CD4-positive, alpha-beta T cell treated with Interleukin-15 for 4 hours (primary cell): Measurements from ENCODE around the gene RAB36.

Experiments
- DNase-seq: peaks from one replicate; pipeline ENCODE4 v3.0.0-alpha.2; 2020; ENCODE audit warnings: low spot score

The RAB36 gene

DNA sequence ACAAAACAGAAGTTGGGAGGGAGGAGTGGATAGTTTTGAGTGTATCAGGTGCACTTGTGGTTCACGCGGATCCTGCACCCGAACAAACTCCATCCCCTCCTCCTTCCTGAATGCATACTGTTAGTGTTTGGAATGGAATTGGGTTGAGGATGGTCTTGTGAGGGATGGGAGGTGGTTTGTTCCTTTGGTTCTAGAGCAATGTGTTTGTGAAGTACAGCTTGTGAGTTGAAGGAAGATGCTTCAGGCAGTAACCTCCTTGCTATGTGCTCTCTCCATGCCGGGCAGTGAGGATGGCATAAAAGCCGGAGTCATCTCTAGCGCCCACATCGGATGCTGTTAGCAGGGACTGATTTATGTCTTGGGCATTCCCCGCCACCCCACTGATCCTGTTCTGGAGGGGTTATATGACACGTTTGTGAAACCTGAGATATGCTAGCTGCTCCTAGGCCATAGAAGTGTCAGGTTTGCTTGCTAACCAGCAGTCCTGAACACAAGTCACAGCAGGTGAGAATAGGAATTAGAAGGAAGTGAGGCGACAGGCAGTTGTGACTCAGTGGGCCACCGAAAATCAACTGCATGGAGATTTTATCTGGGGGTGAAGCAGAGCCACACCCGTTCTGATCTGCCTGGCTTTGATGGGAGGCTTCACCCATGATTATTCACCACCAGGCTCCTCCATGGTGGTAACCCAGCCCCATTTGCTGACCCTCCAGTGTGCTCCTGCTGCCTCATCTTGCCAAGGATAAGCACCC, 37.2 kb downstream of the RAB36 start:
- peak; percentile 51 for DNase-seq

DNA sequence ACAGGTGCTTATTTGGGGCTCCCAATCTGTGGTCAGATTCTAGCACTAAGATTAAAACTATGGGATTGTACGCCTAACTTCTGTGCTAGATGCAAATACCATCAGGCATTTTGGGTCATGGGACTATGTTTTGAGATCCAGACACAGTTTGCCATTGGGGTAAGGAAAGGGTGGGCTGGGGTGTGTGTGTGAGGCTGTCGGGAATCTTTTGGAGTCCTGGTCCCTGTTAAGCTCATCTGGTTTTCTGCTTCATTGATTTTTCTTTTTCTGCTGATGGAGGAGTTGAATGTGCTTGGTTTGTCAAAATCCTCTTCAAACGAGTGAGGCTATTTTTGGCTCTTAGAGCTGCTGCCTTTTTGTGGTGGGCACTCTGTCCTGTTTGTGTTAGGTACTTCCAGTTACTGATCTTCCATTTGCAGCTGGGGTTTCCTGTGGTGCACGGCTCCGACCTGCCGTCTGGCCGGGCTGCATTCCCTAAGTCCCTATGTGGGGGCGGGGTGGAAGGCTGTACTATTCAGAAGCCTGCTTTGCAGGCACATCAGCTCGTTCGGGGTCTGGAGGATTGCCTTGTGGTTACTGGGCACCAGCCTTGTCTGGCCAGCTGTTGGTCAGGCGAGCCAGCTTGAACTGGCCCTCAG, 37.9 kb downstream of the RAB36 start:
- no peak for DNase-seq

DNA sequence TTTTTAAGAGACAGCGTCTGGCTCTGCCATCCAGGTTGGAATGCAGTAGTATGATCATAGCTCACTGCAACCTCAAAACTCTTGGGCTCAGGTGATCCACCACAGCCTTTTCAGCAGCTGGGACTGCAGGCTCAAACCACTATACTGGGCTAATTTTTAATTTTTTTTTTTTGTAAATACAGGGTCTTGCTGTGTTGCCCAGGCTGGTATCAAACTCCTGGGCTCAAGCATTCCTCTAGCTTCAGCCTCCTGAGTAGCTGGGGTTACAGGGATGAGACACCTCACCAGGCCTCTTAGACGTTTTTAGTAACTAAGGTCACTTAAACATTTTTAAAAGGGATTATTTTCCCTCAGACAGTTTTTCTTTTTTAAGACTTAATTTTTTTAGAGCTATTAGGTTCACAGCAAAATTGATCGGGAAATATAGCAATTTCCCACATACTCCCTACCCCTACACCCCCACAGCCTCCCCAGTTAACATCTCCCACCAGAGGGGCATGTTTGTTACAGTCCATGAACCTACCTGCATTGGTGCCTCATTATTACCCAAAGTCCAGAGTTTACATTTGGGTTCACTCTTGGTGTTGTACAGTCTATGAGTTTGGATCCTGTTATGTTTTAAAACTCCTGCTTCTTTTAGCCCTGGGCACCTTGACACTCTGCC, 39.0 kb downstream of the RAB36 start:
- DNase-seq, result no peak

DNA sequence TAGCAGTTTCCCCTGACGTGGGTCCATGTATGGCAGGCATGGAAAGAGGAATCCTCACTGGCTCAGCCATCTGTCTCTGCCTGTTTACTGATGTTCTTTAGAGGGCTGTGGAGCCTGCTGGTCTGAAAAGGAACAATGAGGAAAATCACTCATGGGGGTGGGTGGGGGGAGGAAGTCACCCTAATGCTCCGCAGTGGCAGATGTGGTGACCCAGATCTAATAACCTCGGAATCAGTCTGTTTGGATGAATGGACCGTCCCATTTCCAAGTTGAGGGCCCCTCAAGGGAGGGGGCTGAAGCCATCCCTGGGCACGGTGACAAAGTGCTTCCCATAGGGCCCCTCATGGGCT, 39.5 kb downstream of the RAB36 start:
- no peak for DNase-seq

DNA sequence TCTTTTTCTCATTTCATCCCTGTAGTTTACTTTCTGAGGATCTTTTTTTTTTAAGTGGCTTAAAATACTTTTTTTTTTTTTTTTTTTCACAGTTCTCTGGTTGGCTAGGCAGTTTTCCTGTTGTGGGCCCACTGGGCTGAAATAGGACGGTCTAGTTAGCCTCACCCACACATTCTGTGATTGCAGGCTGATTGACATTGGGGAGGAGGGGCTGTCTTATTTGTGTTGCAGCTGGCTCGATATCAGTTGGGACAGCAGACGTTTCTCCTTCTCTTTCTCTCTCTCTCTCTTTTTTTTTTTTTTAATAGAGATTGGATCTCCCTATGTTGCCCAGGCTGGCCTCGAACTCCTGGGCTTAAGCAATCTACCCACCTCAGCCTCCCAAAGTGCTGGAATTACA, 41.9 kb downstream of the RAB36 start:
- no peak for DNase-seq

DNA sequence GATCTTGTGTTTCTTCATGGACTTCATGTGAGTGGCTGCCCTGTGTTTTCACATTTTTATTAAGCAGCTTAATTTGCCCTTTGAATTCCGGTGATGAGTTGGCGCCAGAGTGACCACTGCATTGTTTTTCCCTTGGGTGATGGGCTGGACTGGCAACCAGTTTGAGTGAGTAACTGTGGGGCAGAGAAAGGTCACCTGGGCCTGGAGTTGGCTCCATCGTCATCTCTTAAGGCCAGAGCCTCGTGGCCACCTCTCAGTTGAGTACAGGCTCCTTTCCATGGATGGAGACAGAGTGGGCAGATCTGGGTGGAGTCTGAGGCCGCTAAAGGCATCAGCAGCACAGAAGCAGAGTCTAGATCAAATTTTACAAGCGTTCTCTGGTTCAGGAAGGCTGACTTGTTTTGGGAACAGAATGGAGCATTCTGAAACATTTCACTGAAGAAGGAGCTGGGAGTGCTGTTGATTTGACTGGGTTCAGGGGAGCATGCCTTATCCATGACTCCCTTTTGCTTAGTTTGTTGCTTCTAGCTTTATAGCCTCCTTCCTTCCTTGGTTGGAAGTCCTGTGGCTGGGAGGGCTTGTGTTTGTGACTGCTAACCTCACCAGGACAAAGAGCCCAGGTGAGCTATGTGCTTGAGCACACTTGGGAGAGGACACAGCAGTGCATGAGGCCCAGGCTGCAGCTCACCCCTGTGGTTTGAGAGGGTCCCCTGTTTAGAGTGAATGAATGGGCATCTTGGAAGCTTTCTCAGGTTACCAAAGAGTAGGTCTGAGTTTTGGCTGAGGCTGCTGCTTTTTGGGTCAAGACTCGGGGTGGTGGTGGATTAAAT, 42.8 kb downstream of the RAB36 start:
- no peak for DNase-seq

DNA sequence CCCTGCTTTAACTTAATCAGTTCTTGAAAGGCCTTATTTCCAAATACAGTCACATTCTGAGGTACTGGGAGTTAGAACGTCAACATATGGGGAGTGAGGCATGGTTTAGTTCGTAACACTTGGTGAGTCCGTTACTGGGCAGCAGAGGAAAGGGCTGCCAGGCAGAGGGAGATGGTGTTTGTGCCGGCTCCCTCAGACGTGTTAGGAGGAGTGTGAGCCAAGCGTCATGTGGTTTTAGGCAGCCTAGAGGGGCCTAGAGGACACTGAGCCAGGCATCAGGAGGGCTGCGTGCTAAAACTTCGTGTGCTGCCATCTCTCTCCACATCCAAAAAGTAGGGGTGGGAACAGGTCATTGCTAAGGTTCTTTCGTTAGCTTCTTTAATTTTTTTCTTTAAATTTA, 45.2 kb downstream of the RAB36 start:
- DNase-seq, result no peak

DNA sequence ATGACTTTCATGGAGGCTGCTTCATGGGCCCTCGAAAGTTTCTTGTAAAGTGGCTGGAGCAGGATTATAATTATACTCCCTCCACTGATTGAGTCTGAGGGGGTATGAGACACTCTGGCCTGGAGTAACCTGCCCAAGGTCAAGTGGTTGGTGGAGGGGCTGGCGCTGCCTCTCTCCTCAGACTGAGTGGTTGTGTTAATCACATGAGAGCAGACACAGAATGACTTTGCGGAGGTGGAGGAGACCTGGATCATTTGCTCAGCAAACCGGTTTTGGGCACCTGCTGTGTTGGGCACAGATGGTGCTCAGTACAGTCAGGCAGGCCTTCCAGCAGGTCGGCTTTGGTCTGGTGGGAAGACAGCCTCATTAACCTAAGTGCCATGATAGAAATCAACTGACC, 46.9 kb downstream of the RAB36 start:
- no peak for DNase-seq

DNA sequence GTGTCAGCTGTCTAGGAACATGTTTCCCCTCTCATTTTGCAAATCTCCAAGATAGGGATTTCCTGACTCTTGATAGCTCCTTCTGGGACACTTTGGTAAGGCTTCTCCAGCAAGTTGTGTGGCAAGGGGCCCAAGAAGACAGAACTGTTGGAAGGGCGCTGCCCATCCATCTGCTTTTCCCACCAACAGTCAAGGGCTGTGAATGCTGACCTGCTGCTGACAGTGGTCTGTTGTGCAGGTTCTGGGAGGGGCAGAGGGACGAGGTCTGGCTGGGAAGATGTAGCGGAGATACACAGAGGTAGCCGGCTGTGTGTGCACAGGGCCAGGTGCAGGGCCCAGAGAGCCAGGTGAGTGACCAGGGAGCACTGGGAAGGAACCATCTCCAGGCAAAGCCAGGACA, 47.3 kb downstream of the RAB36 start:
- no peak for DNase-seq

DNA sequence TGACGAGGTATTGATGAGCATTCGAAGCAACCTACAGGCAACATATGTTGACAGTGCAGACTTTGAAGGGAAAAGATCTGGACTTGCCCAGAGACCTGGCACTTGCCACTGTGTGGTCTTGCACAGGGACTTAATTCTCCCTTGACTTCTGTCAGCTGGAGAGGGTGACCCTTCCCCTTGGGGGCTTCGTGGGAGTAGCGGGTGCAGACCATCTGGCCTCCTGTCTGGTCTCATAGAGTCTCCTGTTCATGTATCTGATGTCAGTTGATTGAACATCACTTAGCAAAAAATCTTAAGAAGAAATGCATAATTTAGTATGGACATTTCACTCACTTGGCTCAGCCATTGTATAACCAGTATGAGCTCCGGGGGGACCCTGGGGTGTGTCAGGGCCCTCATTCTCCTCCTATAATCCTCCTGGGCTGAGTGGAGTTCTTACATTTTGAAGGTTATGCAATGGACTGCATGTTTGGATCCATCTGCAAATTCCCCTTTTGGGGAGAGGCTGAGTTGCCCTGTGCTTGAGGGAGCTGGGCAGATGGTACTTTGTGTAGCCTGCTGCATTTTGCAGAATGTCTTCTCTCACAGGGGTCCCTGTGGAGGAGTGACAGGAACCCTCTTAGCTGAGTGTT, 48.0 kb downstream of the RAB36 start:
- DNase-seq, result no peak

DNA sequence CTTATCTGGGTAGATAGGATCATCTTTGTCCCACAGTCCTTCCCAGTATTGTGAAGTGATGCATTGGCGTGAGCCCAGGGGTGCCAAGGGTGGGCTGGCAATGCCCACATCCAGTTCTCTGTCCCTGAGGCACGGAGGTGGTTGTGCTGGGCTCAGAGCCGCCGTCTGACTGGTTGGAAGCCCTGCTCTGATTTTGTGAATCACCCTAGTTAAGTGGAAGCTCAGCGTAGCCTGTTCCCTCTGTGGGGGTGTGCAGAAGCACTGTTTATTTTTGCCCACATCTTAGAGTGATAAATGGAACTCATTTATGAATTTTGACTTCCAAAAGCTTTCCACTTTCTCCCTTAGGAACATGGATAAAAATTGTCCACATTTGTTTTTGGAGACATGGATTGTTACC, 48.6 kb downstream of the RAB36 start:
- DNase-seq, result no peak

DNA sequence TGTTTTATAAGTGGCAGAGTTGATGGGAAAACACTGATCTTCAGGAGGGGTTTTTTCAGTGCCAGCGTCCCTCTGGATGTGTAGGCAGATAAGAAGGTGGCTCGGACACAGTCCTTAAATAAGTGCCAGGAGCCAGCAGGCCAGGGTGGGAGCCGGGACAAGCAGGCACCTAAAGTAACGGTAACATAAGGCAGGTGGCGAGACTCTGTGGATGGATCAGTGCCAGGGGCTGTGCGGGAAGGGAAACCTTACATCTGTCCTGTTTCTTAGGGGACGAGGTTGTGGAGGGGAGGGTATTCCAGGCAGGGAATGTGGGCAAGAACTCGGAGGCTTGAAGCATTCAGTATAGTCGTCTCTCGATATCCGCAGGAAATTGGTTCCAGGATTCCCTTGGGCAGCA, 50.9 kb downstream of the RAB36 start:
- DNase-seq, result no peak

DNA sequence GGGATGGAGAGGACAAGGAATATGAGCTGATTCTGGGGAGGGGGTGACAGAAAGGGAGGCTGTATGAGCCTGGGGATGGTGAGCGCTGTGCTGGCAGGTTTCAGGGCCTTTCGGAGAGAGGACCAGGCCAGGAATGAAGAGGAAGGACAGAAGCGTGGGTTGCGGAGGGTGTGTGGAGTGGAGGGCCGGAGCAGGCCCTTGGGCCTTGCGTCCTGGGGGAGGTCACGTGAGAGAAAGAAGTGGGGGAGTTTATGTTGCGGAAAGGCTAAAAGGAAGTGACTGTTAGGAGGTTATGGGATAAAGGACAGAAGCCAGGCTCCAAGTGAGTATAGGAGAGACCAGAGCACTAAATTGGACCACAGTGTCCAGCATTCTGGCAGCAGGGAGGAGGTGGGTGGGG, 52.6 kb downstream of the RAB36 start:
- no peak for DNase-seq

DNA sequence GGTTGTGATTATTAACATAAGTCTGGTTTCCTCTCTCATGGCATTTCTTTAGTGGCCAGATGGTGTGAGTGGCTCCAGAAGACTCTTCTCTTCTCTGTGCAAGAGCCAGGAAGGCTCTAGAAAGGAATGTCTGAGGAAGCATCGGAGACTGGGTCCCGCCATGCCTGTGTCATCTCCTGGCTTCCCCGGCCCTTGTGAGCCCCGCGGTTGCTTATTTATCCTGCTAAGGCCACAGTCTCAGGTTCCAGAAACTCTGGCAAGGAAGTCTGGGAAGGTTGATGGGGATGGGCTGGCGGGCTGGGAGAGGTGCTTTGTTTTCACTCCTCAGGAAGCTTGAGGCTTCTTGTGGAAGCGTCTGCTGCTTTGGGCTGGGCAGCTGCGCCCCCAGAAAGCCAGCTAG, 53.9 kb downstream of the RAB36 start:
- DNase-seq, result no peak

DNA sequence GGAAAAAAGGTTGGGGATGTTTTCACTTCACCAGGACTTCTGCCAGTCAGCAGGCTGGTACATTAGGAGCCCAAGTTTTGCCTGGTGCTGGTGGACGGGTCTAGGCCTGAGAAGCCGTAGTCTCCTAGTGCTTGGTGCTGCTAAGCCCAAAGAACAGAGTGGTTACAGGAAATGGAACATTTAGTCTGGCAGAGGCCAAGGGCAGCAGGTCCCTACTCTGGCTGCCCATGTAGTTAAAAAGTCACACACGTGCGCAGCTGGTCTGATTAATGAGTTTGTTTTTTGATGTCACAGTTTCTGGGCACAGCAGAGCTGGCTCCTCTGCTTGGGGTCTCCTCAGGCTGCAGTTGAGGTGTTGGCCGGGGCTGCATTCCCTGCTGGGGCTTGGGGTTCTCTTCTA, 55.6 kb downstream of the RAB36 start:
- DNase-seq, result no peak

DNA sequence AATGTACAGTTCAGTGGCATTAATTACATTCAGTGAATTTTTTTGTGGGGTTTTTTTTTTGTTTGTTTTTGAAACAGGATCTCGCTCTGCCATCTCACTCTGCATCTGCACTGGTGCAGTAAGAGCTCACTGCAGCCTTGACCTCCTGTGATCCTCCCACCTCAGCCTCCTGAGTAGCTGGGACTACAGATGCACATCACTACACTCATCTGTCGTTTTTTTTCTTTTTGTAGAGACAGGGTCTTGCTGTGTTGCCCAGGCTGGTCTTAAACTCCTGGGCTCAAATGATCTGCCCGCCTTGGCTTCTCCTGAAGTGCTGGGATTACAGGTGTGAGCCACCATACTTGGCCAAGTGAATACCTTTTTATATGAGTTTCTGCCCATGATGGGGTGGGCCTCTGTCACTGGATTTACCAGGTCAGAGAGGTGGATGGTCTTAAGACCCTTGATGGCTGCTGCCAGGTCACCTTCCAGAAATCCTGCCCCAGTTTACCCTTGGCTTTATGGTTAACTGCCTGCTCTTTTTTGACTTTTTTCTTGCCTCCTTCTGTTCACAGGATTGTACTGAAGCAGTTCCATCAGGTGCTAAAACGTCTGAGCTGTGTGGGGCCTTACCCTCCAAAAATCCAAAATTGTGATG, 57.7 kb downstream of the RAB36 start:
- no peak for DNase-seq

DNA sequence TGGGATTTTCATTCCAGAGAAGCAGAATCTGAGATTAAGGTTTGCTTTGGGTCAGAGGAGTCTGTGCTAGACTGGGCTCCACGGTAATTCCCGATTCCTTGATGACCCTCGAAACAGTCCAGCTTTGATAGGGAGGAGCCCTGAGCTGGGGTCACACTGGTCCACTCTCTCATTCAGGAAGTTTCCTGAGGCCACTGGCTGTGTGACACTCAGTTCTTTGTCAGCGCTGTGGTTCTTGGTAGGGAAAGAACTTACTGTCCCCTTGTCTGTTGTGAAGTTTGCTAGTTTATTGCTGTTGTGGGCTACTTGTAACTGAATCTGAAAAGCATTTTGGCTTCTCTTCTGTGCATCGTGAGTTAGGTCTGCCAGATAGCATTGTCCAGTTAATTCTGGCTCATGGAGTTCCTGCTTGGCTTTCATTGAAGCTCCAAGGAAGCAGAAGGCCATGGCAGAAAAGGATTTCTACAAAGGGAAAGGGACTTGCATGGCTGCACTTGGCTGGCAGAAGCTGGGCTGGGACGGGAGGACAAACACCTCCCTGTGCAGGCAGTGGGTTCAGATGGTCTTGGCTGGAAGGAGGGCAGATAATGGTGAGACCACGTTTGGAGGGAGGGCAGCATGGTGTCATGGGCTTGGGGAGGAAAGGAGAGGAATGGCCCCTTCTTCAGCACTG, 58.3 kb downstream of the RAB36 start:
- DNase-seq, result no peak

DNA sequence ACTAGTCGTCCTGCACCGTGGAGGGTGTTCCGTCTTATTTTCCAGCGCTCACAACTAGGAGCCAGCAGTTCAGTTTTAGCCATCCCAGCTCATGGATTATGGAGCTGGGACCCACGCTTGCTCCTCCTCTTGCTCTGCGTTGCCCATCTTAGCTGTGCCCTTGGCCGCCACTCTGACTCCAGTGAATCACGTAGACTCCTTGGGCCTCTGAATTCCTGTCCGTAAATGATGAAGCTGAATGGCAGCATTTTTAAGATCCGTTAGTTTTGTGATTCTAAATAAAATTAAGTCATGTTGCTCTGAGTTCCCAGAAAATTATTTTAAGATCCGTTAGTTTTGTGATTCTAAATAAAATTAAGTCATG, 58.8 kb downstream of the RAB36 start:
- DNase-seq, result no peak

DNA sequence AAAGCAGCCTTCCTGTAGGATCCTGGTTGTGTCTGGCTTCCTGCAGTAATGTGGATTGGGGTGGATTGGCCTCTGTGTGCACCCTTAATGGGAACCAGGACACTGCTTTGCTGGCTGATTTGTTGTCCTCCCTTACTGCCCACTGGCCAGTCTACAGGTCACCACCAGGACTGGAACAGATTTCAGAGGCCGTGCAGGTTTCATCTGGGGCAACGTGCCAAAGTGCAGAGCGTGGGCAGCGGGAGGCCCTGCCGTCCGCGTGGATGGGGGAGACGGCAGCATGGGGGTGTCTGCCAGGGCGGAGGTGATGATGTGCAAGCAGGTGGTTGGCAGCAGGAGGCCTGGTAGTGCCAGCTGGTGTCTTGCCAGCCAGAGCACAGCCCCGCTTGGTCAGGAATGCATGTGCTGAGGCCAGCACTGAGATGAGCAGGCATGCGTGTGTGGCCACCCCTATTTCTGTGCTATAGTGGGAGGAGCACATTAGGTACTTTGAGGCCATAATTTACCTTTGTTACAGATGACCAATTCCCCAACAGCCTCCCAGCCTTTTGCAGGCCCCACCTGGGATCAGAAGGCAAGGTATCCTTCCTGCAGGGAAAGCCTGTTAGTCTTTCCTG, 59.4 kb downstream of the RAB36 start:
- DNase-seq, result no peak

DNA sequence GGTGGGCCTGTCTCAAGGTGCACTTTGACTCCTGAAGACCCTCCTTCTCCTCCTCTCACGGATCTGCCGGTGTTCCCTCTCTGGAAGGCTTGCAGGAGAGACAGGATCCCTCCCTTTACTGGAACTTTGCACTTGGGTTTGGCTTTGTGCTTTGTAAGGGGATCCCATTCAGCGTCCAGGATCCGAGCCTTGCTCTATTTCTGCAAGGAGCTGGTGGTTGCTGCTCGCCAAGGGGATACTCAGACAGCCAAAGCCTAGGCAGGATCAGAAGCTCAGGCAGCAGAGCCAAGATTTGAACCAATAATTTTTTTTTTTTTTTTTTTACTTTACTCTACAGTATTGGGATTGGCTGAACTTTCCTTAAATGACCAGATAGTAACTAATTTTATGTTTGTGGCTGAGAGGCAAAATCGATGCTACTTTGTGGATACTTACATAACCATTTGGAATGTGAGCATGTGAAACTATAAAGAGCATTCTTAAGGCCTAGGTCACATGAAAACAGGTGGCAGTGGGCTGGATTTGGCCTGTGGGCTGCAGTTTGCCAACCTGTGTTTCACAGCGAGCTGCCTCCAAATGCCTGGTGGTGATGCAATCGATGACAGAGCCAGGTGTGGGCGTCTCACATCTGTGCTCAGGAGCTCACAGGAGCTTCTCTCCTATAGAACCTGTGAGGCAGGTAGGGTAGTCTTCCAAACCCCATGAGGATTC, 60.2 kb downstream of the RAB36 start:
- no peak for DNase-seq
